ENCODE results near the gene SASH1.

SASH1 gene

GRCh38 chr6:148479497-148479896 lies 136.9 kb downstream of the SASH1 start:
- no peak for TF ChIP-seq CTCF (IDR thresholded peaks at IDR 0.05; ENCODE audit: low read length)
- TF ChIP-seq EZH2 (IDR thresholded peaks at IDR 0.05; ENCODE audit: borderline replicate concordance, low read length), result no peak
- Histone ChIP-seq H3K27me3 (ENCODE audit: insufficient read depth, low read length) (no peaks in the 10 kb centered on the region), H3F3A (ENCODE audit: insufficient read depth, low read length) (no peaks in the 10 kb centered on the region), H4K20me1 (ENCODE audit: insufficient read depth, low read length) (no peaks in the 10 kb centered on the region), H3K4me1 (ENCODE audit: insufficient read depth, low read length, severe bottlenecking) (no peaks in the 10 kb centered on the region), H3K9ac (ENCODE audit: low read length) (no peak overlapping the region), H3K4me3 (ENCODE audit: low read depth, low read length, poor library complexity, severe bottlenecking) (no peak overlapping the region), H3K9me2 (ENCODE audit: low read depth, low read length) (no peaks in the 10 kb centered on the region), H3K27ac (ENCODE audit: low read depth, low read length, poor library complexity, severe bottlenecking) (no peak overlapping the region), H3K79me2 (ENCODE audit: insufficient read depth, low read length) (no peaks in the 10 kb centered on the region), H2AFZ (ENCODE audit: low read length) (no peak overlapping the region), H3K9me3 (ENCODE audit: low read length) (no peaks in the 10 kb centered on the region), H3K36me3 (ENCODE audit: insufficient read depth, low read length) (no peaks in the 10 kb centered on the region), H3K4me2 (ENCODE audit: low read length) (no peak overlapping the region)

- no peaks in the 10 kb centered on the region for H3F3A ChIP-seq (ENCODE audit: insufficient read depth, low read length)
- H3K4me1 ChIP-seq (ENCODE audit: insufficient read depth, low read length, severe bottlenecking), result no peaks in the 10 kb centered on the region
- TF ChIP-seq EZH2 (IDR thresholded peaks at IDR 0.05; ENCODE audit: borderline replicate concordance, low read length) (no peak), CTCF (IDR thresholded peaks at IDR 0.05; ENCODE audit: low read length) (no peak)
- H3K27me3 ChIP-seq (ENCODE audit: insufficient read depth, low read length), result no peaks in the 10 kb centered on the region
- no peaks in the 10 kb centered on the region for H3K9me2 ChIP-seq (ENCODE audit: low read depth, low read length)
- no peaks in the 10 kb centered on the region for H3K79me2 ChIP-seq (ENCODE audit: insufficient read depth, low read length)
- no peaks in the 10 kb centered on the region for H3K36me3 ChIP-seq (ENCODE audit: insufficient read depth, low read length)
- H2AFZ ChIP-seq (ENCODE audit: low read length), result no peak overlapping the region
- no peak overlapping the region for H3K4me3 ChIP-seq (ENCODE audit: low read depth, low read length, poor library complexity, severe bottlenecking)
- no peak overlapping the region for H3K9ac ChIP-seq (ENCODE audit: low read length)
- H3K4me2 ChIP-seq (ENCODE audit: low read length), result no peak overlapping the region
- no peak overlapping the region for H3K27ac ChIP-seq (ENCODE audit: low read depth, low read length, poor library complexity, severe bottlenecking)
- no peaks in the 10 kb centered on the region for H4K20me1 ChIP-seq (ENCODE audit: insufficient read depth, low read length)
- H3K9me3 ChIP-seq (ENCODE audit: low read length), result no peaks in the 10 kb centered on the region
These were observed 144.8 kb downstream of the SASH1 start for GRCh38 chr6:148487461-148487860.

DNA sequence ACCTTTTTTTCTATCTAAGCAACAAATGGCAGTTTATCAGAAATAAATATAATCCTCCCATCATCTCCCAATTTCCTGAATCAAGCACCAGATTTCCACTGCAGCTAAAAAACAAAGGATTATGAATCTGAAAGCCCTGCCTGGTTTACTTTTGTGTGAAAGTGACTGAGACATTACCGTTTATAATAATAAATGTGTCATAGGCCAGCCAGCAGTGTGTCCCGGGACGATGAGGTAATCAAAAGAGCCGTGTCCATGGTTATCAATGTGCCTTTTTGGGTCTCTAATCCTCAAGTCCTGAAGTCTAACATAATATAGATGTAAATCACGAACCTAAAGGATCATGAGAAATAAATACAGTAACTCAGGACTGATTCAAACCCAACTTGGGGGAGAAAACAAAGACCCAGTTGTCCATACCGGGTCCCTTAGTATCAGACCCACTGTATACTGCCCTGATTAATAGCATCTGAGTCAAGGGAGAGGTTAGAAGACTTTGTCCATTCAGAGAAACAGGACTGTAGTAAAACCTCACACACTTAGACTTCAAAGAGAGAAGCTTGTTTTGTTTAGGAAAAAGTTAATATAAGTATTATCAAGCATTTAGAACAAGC lies 149.1 kb downstream of the SASH1 start:
- Histone ChIP-seq H4K20me1 (ENCODE audit: insufficient read depth, low read length) (no peaks in the 10 kb centered on the region), H3K36me3 (ENCODE audit: insufficient read depth, low read length) (no peaks in the 10 kb centered on the region), H3K27me3 (ENCODE audit: insufficient read depth, low read length) (no peaks in the 10 kb centered on the region), H3K4me1 (ENCODE audit: insufficient read depth, low read length, severe bottlenecking) (no peaks in the 10 kb centered on the region), H2AFZ (ENCODE audit: low read length) (no peak overlapping the region), H3K9me2 (ENCODE audit: low read depth, low read length) (no peaks in the 10 kb centered on the region), H3K4me2 (ENCODE audit: low read length) (no peak overlapping the region), H3K4me3 (ENCODE audit: low read depth, low read length, poor library complexity, severe bottlenecking) (no peak overlapping the region), H3K9me3 (ENCODE audit: low read length) (no peaks in the 10 kb centered on the region), H3F3A (ENCODE audit: insufficient read depth, low read length) (no peaks in the 10 kb centered on the region), H3K79me2 (ENCODE audit: insufficient read depth, low read length) (no peaks in the 10 kb centered on the region), H3K27ac (ENCODE audit: low read depth, low read length, poor library complexity, severe bottlenecking) (no peak overlapping the region), H3K9ac (ENCODE audit: low read length) (no peak overlapping the region)
- TF ChIP-seq CTCF (IDR thresholded peaks at IDR 0.05; ENCODE audit: low read length) (no peak), EZH2 (IDR thresholded peaks at IDR 0.05; ENCODE audit: borderline replicate concordance, low read length) (no peak)
